Activated CD8-positive, alpha-beta memory T cell treated with anti-CD3 and anti-CD28 coated beads, Interleukin-2, amount 50 U/mL, for 48 hours (primary cell): ENCODE measurements around the gene PRKN.

Source experiments
- DNase-seq: peaks from one replicate; pipeline ENCODE4 v3.0.0-alpha.2; 2020

PRKN gene

DNA sequence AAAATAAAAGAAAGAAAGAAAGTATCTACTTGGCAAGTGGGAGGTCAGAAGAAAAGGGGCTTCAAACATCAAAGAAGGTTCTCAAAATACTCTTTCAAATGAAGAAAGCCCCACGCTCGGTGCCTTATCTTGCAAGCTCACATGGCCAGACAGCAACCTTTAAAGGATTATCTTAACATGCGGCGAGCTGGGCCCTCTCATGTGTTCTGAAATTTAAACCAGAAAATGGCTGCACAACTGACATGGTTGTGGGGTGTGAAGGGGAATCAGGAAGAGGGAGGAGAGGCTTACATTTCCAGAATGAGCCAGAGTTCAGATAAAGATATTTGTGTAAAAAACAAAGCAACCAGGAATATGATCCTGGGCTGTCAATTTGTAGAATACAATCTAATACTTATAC, 363.1 kb downstream of the PRKN start:
- no peak for DNase-seq

DNA sequence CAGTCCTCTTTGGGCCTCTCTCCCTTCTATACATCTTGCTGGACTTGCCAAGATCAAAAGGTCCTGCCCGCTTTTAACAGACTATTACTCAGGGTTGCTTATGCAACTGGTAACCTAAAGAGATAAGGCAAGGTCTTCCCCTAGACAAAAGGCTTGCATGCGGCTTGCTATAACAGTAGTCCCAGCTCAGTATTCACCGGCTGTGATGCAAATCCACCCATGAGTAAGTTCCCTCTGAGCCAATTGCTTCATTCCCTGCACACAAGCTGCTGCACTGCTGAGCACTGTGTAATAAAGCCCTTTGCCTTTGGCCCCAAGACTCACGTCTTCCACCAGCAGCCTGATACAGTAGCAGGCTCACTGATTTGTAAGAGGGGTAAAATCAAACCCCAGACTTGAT, 363.8 kb downstream of the PRKN start:
- no peak for DNase-seq

DNA sequence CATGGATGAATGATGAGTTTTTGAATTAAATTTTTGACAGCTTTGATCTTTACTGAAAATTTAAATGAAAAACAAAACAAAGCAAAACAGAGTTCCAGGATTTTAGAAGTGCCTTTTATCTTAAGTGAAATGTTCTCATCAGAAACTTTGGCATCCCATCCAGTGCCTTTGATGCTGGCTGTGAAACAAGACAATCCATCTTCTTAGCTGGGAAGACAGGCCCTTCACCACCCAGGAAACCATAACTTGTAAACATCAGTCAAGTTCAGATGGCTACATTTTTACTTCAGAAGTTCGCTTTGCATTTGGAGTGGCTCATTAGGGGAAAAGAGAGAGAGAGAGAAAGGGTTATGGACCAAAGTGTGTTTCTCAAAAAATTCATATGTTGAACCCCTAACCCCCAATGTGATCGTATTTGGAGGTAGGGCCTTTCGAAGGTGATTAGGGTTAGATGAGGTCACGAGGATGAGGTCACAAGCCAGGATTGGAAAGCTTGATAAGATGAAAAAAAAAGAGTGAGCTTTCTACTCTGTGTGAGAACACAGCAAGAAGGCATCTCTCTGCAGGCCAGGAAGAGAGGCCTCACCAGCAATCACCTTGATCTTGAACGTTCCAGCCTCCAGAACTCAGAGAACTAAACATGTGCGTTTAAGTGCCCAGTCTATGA, 366.5 kb downstream of the PRKN start:
- DNase-seq = no peak

DNA sequence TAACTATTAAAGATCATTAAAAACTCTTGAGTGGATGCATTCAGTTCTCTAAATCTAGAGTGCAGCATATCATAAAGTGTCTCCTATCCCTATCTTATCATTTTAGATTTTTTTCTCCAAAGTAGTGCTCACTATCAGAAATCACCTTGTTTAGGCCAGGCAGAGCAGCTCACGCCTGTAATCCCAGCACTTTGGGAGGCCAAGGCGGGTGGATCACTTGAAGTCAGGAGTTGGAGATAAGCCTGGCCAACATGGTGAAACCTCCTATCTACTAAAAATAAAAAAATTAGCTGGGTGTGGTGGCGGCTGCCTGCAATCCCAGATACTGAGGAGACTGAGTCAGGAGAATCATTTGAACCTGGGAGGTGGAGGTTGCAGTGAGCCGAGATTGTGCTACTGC, 368.9 kb downstream of the PRKN start:
- DNase-seq = no peak

DNA sequence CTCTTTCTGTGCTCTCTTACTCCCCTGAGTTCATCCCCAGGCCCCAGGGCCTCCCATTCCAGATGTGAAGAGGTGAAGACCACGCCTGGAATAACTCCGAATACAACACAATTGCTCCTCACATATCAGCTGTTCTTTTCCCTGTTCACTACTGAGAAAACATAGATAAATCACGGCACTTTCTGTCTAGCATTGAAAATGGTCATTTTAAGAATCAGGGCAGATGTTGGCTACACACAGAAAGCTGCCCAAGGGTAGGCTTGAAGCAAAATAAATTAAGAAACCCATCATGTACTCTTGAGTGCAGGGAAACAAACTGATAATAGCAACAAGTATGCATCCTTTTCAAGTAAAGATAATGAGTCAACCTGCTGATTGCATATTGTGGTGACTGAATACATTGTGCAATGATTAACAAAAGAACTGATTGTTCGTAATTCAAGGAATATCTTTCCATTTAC, 382.5 kb downstream of the PRKN start:
- DNase-seq = no peak

DNA sequence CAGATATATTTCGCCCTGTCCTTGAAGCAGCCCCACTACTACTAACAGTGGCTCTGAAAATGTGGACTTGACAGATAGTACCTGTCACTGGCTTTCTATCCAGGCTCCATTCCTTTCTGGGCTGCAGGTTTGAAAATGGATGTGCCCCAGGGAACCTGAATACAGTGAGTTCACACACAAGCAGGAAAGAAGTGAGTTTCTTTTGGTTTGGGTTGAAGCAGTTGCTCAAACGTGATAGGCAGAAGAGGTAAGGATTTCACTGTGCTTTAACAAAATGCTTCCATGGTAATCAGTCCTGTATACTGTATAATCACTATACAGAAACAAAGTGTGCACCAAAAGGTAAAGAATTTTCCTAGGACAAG, 382.9 kb downstream of the PRKN start:
- no peak for DNase-seq

DNA sequence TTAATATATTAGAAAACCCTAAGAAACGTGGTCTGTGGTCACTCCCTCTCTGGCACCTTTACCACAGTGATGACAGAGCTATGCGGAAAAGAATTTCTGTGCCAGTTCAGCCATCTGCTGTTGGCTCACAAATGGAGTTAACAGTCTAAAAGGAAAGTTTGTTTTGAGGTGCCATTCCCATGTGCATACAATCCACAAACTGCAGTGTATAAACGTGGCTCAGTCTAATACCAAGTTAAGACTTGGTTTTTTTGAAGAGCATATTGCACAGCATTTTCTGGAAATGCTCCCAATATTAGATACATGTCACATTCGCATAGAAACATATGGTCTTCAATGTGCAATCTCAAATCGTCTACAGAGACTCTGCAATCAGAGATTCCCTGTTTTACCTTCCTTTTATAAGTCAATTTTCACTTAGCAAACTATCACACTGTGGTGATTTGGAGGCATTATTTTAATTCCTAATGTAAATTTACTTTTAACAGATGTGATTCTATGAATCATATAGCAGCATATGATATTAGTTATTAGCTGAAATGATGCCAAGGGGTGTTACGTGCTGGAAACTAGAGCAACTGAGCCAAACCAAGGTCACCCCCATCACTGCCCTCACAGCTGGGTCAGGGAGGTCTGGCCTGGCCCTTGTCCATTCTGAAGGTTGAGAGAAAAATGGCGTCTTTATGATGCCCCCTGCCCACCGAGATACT, 383.5 kb downstream of the PRKN start:
- DNase-seq = no peak

DNA sequence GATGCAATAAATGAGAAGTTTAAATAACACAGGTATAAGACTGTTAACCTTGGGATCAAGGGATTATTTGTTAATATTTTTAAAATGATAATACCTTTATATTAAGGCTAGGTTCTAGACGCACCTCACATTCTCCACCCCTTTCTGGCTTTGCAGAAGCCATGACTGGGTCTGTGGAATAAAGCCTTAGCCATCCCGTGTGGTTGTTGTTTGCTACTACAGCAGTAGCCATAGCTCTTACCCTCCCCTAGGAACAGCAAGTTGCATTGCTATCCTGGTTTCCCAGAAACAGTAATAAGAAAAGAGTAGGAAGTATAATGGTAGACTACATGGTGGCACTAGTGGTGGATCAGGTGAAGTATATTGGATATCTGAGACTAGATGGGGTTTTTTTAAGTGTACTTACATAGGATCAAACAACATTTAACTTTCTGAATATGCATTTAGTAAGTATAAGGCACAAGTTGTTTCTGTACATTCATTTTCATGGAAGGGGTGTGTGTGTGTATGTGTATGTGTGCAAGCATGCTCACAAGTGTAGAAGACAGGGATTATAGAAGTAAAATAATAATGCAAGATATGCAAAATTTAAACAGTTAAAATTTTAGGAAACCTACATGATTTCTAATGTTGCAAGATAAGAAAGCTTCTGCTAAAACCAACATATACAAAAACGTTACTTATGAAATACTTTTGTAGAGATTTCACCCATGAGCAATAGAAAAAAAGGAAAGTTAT, 384.2 kb downstream of the PRKN start:
- no peak for DNase-seq

DNA sequence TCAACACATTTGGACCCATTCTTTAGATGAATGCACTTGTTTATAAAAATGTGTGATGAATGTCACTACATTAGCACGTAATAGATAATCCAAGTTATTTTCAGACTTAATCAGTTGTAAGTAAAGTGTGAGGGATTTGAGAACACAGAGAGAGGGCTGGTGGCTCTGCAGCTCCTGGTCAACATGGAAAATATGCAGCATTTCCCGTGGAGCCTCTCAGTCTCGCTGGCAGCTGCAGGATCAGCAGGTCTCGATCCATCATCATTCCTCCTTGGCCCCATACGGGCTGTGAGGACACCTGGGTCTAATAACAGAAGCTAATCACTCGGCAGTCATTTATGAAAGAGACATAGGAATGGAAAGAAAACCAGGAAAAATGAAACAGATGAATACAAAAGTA, 390.2 kb downstream of the PRKN start:
- DNase-seq = no peak

DNA sequence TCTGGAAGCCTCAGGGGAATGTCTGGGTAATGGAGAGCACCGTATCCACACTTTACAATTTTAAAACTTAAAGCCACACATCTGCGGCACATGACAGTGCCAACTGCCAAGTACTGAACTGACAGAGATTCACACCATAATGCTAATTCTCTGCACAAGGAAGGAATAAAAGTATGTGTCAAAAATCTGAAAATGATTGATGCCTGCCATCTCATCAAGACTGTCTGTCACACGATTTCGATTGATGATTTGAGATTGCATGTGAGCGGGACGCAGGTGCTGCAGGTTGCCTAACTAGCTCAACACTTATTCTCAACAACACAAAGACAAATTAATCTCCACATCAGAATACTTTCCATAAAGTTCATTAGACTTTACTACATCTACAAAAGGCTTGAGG, 391.2 kb downstream of the PRKN start:
- no peak for DNase-seq

DNA sequence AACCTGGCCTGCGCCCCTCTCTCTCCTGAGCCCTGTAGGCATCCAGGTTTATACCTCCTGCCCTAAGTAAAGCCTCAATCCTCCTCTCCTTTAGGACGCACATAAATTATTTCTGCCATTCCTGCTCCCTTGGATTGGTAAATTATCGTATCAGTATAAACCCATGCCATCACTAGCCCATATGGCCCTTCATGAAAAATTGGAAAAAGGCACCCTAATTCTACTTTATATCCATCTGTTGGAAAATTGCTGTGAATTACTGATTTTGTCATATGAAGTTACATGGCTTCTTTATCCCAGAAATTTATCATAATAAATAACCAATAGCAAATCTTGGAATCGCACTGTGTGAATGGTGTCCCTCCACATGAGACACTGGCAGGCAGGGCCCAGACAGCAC, 395.2 kb downstream of the PRKN start:
- DNase-seq = no peak

DNA sequence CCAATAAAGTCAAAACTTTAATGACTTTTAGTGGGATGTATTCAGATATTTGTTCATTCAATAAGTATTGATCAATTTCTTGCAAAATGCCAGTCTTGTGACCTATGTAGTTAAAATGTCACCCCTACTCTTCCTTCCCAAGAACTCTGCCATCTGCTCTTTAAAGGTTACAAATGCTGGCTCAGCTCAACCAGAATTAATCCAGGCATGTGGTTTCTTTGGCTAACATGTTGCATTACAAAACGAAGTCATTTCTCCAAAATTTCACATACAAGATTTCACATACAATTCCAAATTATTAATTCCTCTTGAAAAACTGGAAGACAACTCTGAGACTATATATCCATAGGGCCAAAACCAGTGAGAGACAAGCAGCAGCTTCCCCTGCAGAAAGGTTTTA, 395.7 kb downstream of the PRKN start:
- no peak for DNase-seq

DNA sequence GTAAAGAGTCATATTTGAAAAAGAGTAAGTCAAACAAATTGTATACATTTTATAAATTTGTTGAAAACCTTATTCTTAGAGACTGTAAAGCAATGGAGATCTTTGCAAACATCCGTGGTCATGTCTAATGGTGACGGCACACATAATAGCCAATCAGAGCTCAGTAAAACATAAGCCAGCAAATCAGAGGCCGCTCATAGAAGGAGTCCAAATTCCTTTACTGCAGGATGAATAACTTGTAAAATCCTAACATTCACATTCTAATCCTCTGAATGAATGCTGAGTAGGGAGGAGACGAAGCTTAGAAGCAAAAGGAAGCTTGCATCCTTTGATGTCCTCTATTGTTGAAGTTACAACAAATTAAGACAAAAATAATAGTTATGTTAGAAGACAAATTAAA, 401.7 kb downstream of the PRKN start:
- no peak for DNase-seq

DNA sequence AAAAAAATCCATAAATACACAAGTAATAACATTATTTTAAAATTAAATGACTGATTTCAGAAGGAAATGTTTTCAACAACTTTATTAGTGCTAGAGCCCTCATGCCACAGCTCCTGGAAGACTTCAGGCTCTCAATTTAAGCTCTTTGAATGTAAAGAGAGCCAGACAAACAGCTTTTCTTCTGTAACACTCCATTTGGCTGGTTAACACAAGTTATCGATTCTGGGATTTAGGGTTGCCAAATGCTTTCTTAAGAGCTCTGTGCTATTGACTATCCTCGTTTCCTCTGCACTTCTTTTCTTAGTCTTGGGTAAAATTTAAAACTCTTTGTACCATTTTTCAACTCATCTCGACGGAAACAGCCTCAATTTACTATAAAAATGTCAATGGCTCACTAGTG, 402.5 kb downstream of the PRKN start:
- no peak for DNase-seq

DNA sequence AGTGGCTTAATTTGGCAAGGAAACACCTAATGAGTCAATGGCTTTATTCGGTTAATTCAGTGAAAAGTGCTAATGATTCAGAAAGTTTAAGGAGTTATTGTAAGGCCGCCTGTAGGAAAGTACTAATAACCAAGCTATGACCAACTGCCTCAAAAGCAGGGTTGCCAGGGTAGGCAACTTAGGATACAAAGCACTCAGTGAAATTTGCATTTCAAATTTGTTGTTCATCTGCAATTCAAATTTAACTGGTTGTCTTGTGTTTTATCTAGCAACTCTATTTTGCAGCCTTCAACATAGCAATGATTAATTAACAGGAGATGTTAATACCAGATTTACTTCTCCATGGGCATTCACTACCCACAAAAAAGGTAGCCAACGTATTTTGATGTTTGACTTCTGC, 412.3 kb downstream of the PRKN start:
- DNase-seq = no peak

DNA sequence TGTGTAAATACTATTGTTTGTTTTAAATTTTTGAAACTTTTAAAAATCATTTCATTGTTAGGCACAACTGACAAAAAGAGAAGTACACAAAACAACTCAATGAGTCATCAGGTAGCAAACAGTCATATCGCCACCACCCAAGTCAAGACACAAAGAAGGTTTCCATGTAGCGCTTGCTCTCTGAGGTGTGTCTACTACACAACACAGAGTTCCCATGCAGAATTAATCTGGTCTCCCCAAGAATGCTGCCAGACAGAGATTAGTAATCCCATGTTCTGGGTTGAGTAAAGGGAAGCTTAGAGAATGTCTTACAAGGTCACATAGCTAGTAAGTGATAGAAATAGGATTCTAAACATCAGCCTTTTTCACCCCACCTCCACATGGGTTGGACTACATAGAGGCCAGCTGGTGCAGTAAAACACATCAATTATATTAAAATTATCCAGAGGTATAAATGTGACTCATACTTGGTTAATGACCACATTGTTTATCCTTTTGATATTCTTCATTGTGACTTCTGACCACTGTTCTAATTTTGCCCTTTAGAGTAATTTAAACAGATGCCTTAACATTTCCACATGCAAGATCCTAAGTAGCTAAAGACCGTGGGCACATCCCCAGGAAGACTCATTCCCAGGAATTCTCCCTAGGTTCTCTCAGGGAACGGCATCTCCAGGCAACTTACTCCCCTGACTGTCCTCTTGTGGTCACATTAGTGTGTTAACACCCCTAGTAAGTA, 413.5 kb downstream of the PRKN start:
- no peak for DNase-seq

DNA sequence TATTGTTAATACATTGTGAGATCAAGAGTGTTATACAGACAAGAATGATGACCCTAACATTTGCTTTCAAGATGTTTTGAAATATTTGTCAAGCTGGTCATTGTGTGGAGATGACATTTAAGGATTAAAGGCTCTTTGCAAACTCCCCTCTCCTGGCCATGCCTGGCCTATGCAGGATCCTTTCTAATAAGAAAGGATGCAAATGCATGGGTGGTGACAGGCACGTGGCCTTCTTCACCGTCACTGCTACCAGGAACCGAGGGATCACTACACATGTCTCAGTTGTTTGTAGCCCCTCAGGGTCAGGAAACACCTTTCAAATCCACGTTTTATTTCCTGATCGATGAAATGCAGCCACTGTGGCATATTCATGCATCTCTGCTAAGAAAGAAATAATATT, 419.7 kb downstream of the PRKN start:
- DNase-seq = no peak

DNA sequence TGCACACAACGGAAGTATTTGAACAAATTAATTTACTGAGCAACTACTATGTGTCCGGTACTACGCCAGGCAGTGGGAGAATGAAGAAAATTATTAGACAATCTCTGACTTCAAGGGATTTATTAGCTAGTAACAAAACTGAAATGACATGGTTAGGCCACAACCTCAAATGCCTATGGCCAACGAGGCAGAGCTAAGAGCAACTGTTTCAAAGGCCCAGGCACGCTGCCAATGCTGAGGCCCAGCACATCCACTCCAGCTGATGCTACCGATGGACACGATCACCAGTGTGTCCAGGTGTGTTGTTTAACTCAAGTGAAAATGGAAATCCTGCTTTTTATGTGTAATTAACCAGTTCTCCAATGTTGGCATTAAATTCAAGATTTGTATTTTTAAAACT, 420.9 kb downstream of the PRKN start:
- no peak for DNase-seq

DNA sequence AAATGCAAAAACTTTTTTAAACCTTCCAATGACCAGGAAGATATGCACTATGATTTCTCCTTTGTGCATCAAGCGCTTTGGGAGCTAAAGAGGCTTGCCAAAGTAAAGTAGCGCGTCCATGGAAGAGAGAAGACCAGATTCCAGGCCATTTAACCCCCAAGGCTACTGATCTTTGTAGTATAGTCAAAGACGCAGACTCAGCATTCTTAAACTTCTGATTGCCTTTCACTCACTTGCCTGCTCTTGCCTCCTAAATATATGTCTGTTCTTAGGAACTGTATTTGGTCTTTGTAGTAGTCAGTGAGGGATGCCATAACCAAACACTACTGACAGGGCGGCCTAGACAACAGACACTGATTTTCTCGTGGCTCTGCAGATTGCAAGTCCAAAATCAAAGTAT, 426.4 kb downstream of the PRKN start:
- no peak for DNase-seq

DNA sequence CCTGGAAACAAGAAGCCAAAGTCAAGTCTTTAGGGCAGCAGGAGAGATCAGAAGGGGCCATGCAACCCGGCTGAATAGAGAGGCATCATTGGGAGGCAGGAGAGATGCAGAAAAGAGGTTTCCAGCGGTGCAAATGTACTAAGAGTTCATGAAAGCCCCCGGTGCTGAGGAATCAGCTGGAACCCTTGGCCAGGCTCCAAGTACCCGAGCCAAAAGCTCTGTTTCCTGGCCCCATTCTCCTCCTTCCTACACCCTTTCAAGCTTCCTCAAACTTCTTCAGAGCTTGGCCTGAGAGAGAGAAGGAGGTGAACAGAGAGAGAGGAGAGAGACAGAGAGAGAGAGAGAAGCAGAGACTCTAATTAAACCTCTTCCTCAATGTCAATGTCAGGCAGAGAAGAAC, 433.5 kb downstream of the PRKN start:
- no peak for DNase-seq

DNA sequence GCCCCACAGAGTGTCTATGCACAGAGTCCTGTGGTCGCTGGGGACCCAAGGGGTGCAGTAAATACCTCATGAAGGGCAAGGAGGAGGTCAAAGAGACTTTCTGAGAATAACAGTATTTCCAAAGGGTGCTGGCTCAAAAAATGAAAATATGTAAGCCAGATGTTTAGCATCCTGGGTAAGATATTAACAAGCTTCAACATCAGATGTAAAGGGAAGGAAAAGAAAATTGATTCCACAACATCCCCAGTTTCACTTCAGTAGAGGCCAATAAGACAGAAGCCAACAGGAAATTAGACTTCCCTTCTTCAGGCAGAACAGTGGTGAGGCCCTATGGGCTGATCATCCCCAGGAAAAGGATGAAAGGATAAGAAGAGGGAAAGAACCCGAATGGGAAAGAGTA, 434.7 kb downstream of the PRKN start:
- DNase-seq = no peak

DNA sequence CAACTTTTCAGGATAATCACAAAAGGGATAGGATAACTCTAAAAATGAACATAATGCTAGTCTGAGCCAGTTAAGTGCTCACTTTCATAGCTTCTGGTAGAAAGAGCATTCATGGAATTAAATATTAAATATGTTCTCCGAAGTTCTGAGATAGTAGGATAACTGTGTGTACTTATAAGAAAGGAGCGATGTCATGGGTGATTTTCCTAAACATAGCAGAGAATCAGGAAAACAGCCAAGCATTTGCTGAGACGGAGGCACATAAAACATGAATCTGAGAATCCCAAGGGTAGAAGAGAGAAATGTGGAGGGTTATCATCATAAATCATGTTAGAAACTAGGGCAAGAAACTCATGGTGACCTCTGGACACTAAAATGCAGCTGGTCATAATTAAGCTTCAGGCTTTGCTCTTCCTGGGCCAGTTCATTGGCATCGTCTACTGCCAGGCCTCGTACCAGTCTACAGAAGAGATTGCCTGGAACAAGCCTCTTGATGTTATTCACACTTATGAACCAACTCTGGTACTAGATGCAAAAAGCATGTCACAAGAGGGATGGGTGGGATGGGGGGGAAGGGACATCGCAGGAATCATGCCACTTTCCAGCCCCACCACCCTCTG, 436.6 kb downstream of the PRKN start:
- DNase-seq = no peak

DNA sequence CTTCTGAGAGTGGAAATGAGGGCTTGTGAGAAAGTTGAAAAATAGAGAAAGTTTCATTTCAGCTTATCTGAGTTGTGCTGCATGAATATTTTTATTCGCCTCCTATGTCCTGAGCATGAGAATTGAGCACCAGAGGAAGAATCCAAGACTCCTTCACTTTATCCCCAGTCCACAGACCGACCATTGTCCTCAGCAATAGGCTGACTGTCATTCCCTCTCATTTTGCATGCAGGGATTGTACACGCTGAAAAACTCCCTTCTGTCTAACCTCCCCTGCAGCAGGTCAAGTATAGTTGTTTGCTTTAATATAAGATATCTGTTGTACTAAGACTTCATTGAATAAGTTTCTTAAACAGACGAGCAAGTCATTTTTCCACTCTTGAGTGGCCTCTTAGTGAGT, 437.6 kb downstream of the PRKN start:
- no peak for DNase-seq
